B cell (primary cell): ENCODE results near the gene CILP. TPM values are rescaled to one million over a fixed set of nuclear protein-coding genes. Genes with fewer than 3 reads are reported as not detected.

Experiments
- ATAC-seq: fragments of 200-7000 bp; cut with Tn5 transposase; one replicate; pipeline ENCODE4 v1.10.0; 2021; ENCODE audit warnings: low read depth, mild to moderate bottlenecking, moderate number of reproducible peaks, moderate library complexity
- CTCF ChIA-PET: fragments of 350-600 bp; sonication (Branson Sonifier 250); formaldehyde crosslinking; loops from one replicate; lab custom pipeline; 2021; ENCODE audit warnings: antibody characterized with exemption, inconsistent platforms; lab: Charles Lee
- POLR2A ChIA-PET: fragments of 350-600 bp; sonication (Branson Sonifier 250); formaldehyde crosslinking; loops from one replicate; lab custom pipeline; 2021; ENCODE audit warnings: antibody characterized with exemption; lab: Charles Lee
- DNase-seq: peaks from one replicate; pipeline ENCODE4 v3.0.0; 2013
- H2AFZ ChIP-seq: 2 replicates; pipeline ENCODE4 v1.6.1; 2012; ENCODE audit warnings: mild to moderate bottlenecking, low read depth, low read length; ENCODE audit not compliant: insufficient read depth, poor library complexity, severe bottlenecking
- H3K27ac ChIP-seq, 2 donors: 1 replicate in 1 of 2; 2 replicates in 1 of 2; pipeline ENCODE4 v1.5.1; 2012 to 2013; ENCODE audit warnings: low read length in 2 of 2, mild to moderate bottlenecking in 2 of 2, moderate library complexity in 1 of 2
- H3K27me3 ChIP-seq, 4 experiments: fragments of 200-600 bp in 1 of 4; sonication (generic) in 1 of 4; replicated peaks in 1 of 4; 1 replicate in 2 of 4; 2 replicates in 2 of 4; pipeline versions ENCODE4 v1.6.1 to v1.7.0; 2013 to 2016; ENCODE audit warnings: low read length in 3 of 4, mild to moderate bottlenecking in 2 of 4, mixed read lengths in 1 of 4, moderate library complexity in 1 of 4; ENCODE audit not compliant: insufficient read depth in 4 of 4, control insufficient read depth in 3 of 4; ENCODE audit errors: control extremely low read depth in 1 of 4
- H3K36me3 ChIP-seq, 2 experiments: replicated peaks in 1 of 2; 1 replicate in 1 of 2; 2 replicates in 1 of 2; pipeline versions ENCODE4 v1.6.1 to v1.7.1; 2013; ENCODE audit warnings: low read length in 1 of 2; ENCODE audit not compliant: insufficient read depth in 2 of 2, control insufficient read depth in 1 of 2; ENCODE audit errors: control extremely low read depth in 1 of 2, extremely low read depth in 1 of 2
- H3K4me1 ChIP-seq, 2 donors: fragments of 200-600 bp in 1 of 2; sonication (generic) in 1 of 2; 1 replicate in 1 of 2; 2 replicates in 1 of 2; pipeline versions ENCODE4 v1.5.1 to v1.6.1; 2013 to 2017; ENCODE audit warnings: low read length in 2 of 2; ENCODE audit not compliant: control insufficient read depth in 2 of 2, insufficient read depth in 2 of 2
- H3K4me2 ChIP-seq: replicated peaks from 2 replicates; pipeline ENCODE3; 2012; ENCODE audit warnings: mild to moderate bottlenecking, low read depth, low read length; ENCODE audit not compliant: poor library complexity, severe bottlenecking
- H3K4me3 ChIP-seq, 5 experiments: fragments of 200-600 bp in 1 of 5; sonication (generic) in 1 of 5; 1 replicate in 3 of 5; 2 replicates in 2 of 5; pipeline versions ENCODE4 v1.5.1 to v1.7.0; 2011 to 2016; ENCODE audit warnings: low read length in 4 of 5, mild to moderate bottlenecking in 4 of 5, low read depth in 2 of 5, control low read depth in 1 of 5, moderate library complexity in 1 of 5; ENCODE audit not compliant: insufficient read depth in 1 of 5; ENCODE audit errors: control extremely low read depth in 1 of 5, extremely low read depth in 1 of 5
- H3K79me2 ChIP-seq: fragments of 200-600 bp; sonication (generic); one replicate; pipeline ENCODE4 v1.6.0; 2016; ENCODE audit warnings: low read length; ENCODE audit not compliant: control insufficient read depth, insufficient read depth
- H3K9ac ChIP-seq: fragments of 200-600 bp; sonication (generic); 2 replicates; pipeline ENCODE4 v1.6.1; 2017; ENCODE audit warnings: mild to moderate bottlenecking, low read length, moderate library complexity
- H3K9me3 ChIP-seq, 3 donors: one replicate each; pipeline versions ENCODE4 v1.6.1 to v1.7.1; 2013; ENCODE audit warnings: low read length in 2 of 3; ENCODE audit not compliant: control insufficient read depth in 2 of 3, insufficient read depth in 1 of 3; ENCODE audit errors: control extremely low read depth in 1 of 3
- H4K20me1 ChIP-seq: 2 replicates; pipeline ENCODE4 v1.6.0; 2012; ENCODE audit warnings: mild to moderate bottlenecking, low read length; ENCODE audit not compliant: insufficient read depth, control insufficient read depth, poor library complexity, severe bottlenecking
- H3K27ac Mint-ChIP-seq: one replicate; pipeline ENCODE4 v1.8.0; 2021; ENCODE audit warnings: mixed read lengths
- H3K27me3 Mint-ChIP-seq: one replicate; pipeline ENCODE4 v1.8.0; 2021; ENCODE audit warnings: mixed read lengths
- H3K4me1 Mint-ChIP-seq: one replicate; pipeline ENCODE4 v1.8.0; 2021; ENCODE audit warnings: mixed read lengths
- H3K4me3 Mint-ChIP-seq: one replicate; pipeline ENCODE4 v1.8.0; 2021; ENCODE audit warnings: mixed read lengths
- H3K9me3 Mint-ChIP-seq: one replicate; pipeline ENCODE4 v1.8.0; 2022; ENCODE audit warnings: mixed read lengths; ENCODE audit not compliant: insufficient read depth
- EZH2 ChIP-seq: IDR thresholded peaks from 2 replicates; pipeline ENCODE4 v1.6.1; 2012; ENCODE audit warnings: borderline replicate concordance, low read depth, mild to moderate bottlenecking, moderate library complexity, low read length; ENCODE audit not compliant: insufficient read depth, poor library complexity, severe bottlenecking
- WGBS: methylation state at CpG from one replicate; pipeline ENCODE4 v1.1.5; 2013; ENCODE audit warnings: missing lambda C conversion rate; ENCODE audit not compliant: insufficient coverage; 5-methylcytosine and 5-hydroxymethylcytosine counted together
- intact Hi-C: fragments of 100-400 bp; cut with micrococcal nuclease; formaldehyde crosslinking; loops from one replicate; pipeline ENCODE4 v1.10.0; 2022
- polyA plus RNA-seq: library from polyadenylated mRNA; depleted of rRNA; stranded (reverse); fragments of >200 nt; gene quantifications from 2 replicates; pipeline ENCODE4 v1.2.3, GENCODE V29; 2012
- total RNA-seq, 2 donors: library from RNA; stranded (reverse); fragments of 120-200 nt in 1 of 2; gene quantifications; 1 replicate in 1 of 2; 2 replicates in 1 of 2; pipeline versions ENCODE4 v1.2.3 to v1.2.4, GENCODE V29; 2013 to 2022
- TF ChIP-seq, protein P1 (sequence below): fragments of 200-600 bp; IDR thresholded peaks from one replicate; pipeline ENCODE4 v1.8.0; 2022; ENCODE audit warnings: antibody characterized with exemption, mild to moderate bottlenecking

Gene CILP
- total and polyA plus RNA-seq, 2 donors (not counting 1 experiment from before 2014, with no cell fraction given): 0.52 to 0.94 TPM

DNA sequence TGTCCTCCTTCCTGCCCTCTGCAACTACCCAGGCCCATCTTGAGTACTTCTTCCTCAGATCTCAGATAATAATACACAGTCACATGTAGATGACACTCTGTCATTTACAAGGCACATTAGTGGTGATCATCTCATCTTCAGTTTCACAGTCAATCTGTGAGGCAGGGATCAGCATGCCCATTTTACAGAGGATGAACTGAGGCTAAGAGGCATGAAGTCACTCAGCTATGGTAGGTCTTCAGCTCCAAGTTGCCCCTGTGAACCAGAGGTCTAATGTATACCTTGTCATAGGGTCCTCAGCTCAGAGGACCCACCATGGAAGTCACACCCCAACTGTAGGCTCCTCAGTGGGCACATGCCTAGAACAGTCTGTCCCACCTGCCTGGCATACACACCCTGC, 4.2 kb upstream of the CILP start:
- Histone ChIP-seq H3K27ac (no peak overlapping the region), H3K4me1 (no peaks in the 10 kb centered on the region), H3K27me3 (no peaks in the 10 kb centered on the region), H4K20me1 (no peaks in the 10 kb centered on the region), H3K4me3 (no peak overlapping the region), H3K79me2 (no peaks in the 10 kb centered on the region), H3K36me3 (no peaks in the 10 kb centered on the region), H2AFZ (no peak overlapping the region), H3K9me3 (no peaks in the 10 kb centered on the region), H3K4me2 (no peak overlapping the region), H3K9ac (no peak overlapping the region)
- Mint-ChIP-seq H3K4me1 (no peaks in the 10 kb centered on the region), H3K9me3 (no peaks in the 10 kb centered on the region), H3K4me3 (no peak overlapping the region), H3K27me3 (no peaks in the 10 kb centered on the region), H3K27ac (no peak overlapping the region)
- ChIA-PET POLR2A (no interaction called here), CTCF (no interaction called here)
- TF ChIP-seq EZH2: no peak
- TF ChIP-seq, protein P1, sequence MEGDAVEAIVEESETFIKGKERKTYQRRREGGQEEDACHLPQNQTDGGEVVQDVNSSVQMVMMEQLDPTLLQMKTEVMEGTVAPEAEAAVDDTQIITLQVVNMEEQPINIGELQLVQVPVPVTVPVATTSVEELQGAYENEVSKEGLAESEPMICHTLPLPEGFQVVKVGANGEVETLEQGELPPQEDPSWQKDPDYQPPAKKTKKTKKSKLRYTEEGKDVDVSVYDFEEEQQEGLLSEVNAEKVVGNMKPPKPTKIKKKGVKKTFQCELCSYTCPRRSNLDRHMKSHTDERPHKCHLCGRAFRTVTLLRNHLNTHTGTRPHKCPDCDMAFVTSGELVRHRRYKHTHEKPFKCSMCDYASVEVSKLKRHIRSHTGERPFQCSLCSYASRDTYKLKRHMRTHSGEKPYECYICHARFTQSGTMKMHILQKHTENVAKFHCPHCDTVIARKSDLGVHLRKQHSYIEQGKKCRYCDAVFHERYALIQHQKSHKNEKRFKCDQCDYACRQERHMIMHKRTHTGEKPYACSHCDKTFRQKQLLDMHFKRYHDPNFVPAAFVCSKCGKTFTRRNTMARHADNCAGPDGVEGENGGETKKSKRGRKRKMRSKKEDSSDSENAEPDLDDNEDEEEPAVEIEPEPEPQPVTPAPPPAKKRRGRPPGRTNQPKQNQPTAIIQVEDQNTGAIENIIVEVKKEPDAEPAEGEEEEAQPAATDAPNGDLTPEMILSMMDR: no peak
- intact Hi-C loops: no loop called here
- DNase-seq (no peak), ATAC-seq (no peak)

DNA sequence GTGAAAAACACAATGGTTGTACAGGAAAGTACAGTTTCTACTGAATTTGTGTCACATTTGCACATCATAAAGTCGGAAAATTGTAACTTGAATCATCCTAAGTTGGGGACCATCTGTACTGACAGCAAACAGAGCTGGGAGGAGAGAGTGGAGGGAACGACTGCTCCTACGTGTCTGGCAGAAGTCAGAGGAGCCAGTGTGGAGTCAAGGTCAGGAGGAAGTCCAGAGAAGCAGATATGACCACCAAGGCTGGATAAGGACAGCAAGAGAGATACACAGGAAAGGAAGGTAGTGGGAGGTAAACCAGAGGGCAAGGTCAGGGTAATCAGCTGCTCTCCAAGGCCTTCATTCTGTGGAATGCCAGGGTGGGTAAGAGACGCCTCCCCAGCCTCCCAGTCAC, 2.7 kb upstream of the CILP start:
- ChIA-PET CTCF (no interaction called here), POLR2A (no interaction called here)
- 97% methylated on average over 3 of the region's 4 CpGs for WGBS
- H3K27ac ChIP-seq: no peak overlapping the region
- no peak overlapping the region for H2AFZ ChIP-seq
- H3K4me2 ChIP-seq: no peak overlapping the region
- TF ChIP-seq, protein P1: no peak
- no peak for TF ChIP-seq EZH2
- H3K27me3 ChIP-seq: no peaks in the 10 kb centered on the region
- H3K4me3 Mint-ChIP-seq: no peak overlapping the region
- H3K79me2 ChIP-seq: no peaks in the 10 kb centered on the region
- intact Hi-C loops: no loop called here
- DNase-seq (no peak), ATAC-seq (no peak)
- H3K27ac Mint-ChIP-seq: no peak overlapping the region
- no peaks in the 10 kb centered on the region for H3K27me3 Mint-ChIP-seq
- no peak overlapping the region for H3K4me3 ChIP-seq
- H3K9me3 ChIP-seq: no peaks in the 10 kb centered on the region
- no peaks in the 10 kb centered on the region for H4K20me1 ChIP-seq
- H3K36me3 ChIP-seq: no peaks in the 10 kb centered on the region
- no peaks in the 10 kb centered on the region for H3K4me1 ChIP-seq
- no peak overlapping the region for H3K9ac ChIP-seq
- H3K9me3 Mint-ChIP-seq: no peaks in the 10 kb centered on the region
- no peaks in the 10 kb centered on the region for H3K4me1 Mint-ChIP-seq
